DND-41 (cell line): Measurements from ENCODE around the gene CTAG1A.
"Not testable (repeated sequence)": the region's sequence is repeated elsewhere in the genome, so short reads cannot be mapped to it uniquely, and the experiment has no call there.

Source experiments
- CTCF ChIP-seq: IDR thresholded peaks from 2 replicates; pipeline ENCODE4 v1.5.1; 2012; ENCODE audit warnings: borderline replicate concordance, low read length, moderate library complexity, mild to moderate bottlenecking; ENCODE audit not compliant: poor library complexity, severe bottlenecking; ENCODE audit errors: extremely low read depth
- EZH2 ChIP-seq: IDR thresholded peaks from 3 replicates; pipeline ENCODE4 v1.6.1; 2012; ENCODE audit warnings: borderline replicate concordance, low read depth, mild to moderate bottlenecking, moderate library complexity, low read length, inconsistent platforms; ENCODE audit not compliant: severe bottlenecking

- not testable (repeated sequence) for TF ChIP-seq CTCF, EZH2
These were observed 36.0 kb downstream of the CTAG1A start for GRCh38 chrX:154620767-154621414.
